Measurements from ENCODE around the gene TRAPPC2. TPM values are rescaled to one million over a fixed set of nuclear protein-coding genes. Genes with fewer than 3 reads are reported as not detected.

TRAPPC2 gene
- total RNA-seq, 2 experiments from 2014 or later, result 22.2 to 27.0 TPM

DNA sequence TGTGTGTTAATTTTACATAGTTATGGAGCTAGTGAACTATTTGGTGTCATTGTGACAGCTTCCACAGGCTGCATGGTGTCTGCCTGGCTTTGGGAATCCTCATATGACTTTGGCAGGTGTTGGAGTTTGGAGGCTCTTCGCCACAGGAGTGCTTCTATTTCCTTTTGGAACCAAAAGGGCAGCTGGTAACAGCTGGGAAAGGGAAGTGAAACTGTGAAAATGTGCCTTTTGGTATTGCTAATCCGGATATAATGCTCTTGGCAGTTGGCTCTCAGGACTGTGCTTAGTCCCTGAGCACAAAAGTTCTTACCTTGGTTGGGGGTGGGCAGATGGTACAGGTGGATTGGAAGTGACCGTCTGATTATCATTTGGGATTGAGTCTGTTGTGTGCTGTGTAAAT lies 18.2 kb upstream of the TRAPPC2 start:
- Histone ChIP-seq H2AFZ (ENCODE audit: low read length) (no peak overlapping the region), H3K4me1 (ENCODE audit: insufficient read depth, low read length, poor library complexity, severe bottlenecking) (peaks cover 75% of the 10 kb centered on the region), H4K20me1 (ENCODE audit: insufficient read depth, low read length) (no peaks in the 10 kb centered on the region), H3K27ac (ENCODE audit: low read depth, low read length, poor library complexity, severe bottlenecking) (peak overlapping the region; percentile 87), H3K36me3 (ENCODE audit: insufficient read depth, low read length) (peaks cover 96% of the 10 kb centered on the region), H3K4me3 (ENCODE audit: low read depth, low read length, poor library complexity, severe bottlenecking) (peak overlapping the region; percentile 34), H3K4me2 (ENCODE audit: low read length) (peak overlapping the region; percentile 65), H3K9me2 (ENCODE audit: insufficient read depth, low read length) (no peaks in the 10 kb centered on the region), H3K9me3 (ENCODE audit: low read length) (no peaks in the 10 kb centered on the region), H3K79me2 (ENCODE audit: insufficient read depth, low read depth, low read length) (peaks cover 43% of the 10 kb centered on the region; the same call in 1 of the 2 replicates)
- TF ChIP-seq, protein P1, sequence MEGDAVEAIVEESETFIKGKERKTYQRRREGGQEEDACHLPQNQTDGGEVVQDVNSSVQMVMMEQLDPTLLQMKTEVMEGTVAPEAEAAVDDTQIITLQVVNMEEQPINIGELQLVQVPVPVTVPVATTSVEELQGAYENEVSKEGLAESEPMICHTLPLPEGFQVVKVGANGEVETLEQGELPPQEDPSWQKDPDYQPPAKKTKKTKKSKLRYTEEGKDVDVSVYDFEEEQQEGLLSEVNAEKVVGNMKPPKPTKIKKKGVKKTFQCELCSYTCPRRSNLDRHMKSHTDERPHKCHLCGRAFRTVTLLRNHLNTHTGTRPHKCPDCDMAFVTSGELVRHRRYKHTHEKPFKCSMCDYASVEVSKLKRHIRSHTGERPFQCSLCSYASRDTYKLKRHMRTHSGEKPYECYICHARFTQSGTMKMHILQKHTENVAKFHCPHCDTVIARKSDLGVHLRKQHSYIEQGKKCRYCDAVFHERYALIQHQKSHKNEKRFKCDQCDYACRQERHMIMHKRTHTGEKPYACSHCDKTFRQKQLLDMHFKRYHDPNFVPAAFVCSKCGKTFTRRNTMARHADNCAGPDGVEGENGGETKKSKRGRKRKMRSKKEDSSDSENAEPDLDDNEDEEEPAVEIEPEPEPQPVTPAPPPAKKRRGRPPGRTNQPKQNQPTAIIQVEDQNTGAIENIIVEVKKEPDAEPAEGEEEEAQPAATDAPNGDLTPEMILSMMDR (conservative IDR thresholded peaks at IDR 0.05; ENCODE audit: low read length), result no peak
- no peak for TF ChIP-seq EZH2phosphoT487 (IDR thresholded peaks at IDR 0.05; ENCODE audit: borderline replicate concordance, low read depth, low read length)
- ChIA-PET POLR2A (interaction anchor here (0.6 to 6.3 kb wide), 5 partner anchors 11 to 81 kb away, joined by 3 to 52 read pairs (median 4); partner anchors contain the start of genes OFD1 and TRAPPC2), CTCF (ENCODE audit: unreplicated experiment) (no interaction called here)
- peak; percentile 78 for DNase-seq (ENCODE audit: low spot score)
- intact Hi-C loops (cut with micrococcal nuclease; ENCODE audit: unreplicated experiment), result loop anchor here (10.0 kb wide), 2 partner anchors 248 to 1122 kb away; partner anchors contain the start of genes FANCB and MOSPD2
- BruUV-seq (replicated peaks), result no TSS peak

DNA sequence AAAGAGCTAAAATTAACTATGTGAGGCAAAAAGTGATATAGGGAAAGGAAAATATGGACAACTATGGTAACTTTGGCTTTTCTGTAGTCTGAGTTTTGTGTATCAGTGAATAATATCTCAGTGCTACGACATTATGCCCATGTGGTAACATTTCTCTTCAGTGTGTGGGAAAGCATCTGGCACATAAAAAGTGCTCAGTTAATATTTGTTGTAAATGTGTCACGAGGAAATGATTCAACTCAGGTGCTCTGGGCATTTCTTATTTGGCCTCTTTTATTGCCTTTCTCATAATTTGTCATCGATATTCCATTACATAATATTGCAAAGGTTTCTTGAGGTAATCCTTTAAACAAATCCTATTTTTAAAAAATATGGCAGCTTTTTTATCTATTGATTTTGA lies 17.7 kb upstream of the TRAPPC2 start:
- Histone ChIP-seq H4K20me1 (ENCODE audit: insufficient read depth, low read length) (no peaks in the 10 kb centered on the region), H3K4me3 (ENCODE audit: low read depth, low read length, poor library complexity, severe bottlenecking) (no peak overlapping the region), H2AFZ (ENCODE audit: low read length) (no peak overlapping the region), H3K27ac (ENCODE audit: low read depth, low read length, poor library complexity, severe bottlenecking) (peak overlapping the region; percentile 87), H3K79me2 (ENCODE audit: insufficient read depth, low read depth, low read length) (peaks cover 38% of the 10 kb centered on the region; the same call in 1 of the 2 replicates), H3K4me1 (ENCODE audit: insufficient read depth, low read length, poor library complexity, severe bottlenecking) (peaks cover 70% of the 10 kb centered on the region), H3K4me2 (ENCODE audit: low read length) (peak overlapping the region; percentile 65), H3K36me3 (ENCODE audit: insufficient read depth, low read length) (peaks cover 95% of the 10 kb centered on the region), H3K9me3 (ENCODE audit: low read length) (no peaks in the 10 kb centered on the region), H3K9me2 (ENCODE audit: insufficient read depth, low read length) (no peaks in the 10 kb centered on the region)
- no TSS peak for BruUV-seq (replicated peaks)
- CTCF ChIA-PET (ENCODE audit: unreplicated experiment), result no interaction called here
- intact Hi-C loops (cut with micrococcal nuclease; ENCODE audit: unreplicated experiment), result loop anchor here (10.0 kb wide), 2 partner anchors 247 to 1123 kb away; partner anchors contain the start of genes FANCB and MOSPD2
- POLR2A ChIA-PET, result interaction anchor here (3.5 to 6.3 kb wide), 2 partner anchors 10 to 17 kb away, joined by 15 to 52 read pairs; partner anchors contain the start of genes OFD1 and TRAPPC2
- DNase-seq (ENCODE audit: low spot score), result no peak
- TF ChIP-seq EZH2phosphoT487 (IDR thresholded peaks at IDR 0.05; ENCODE audit: borderline replicate concordance, low read depth, low read length), result no peak
- TF ChIP-seq, protein P1 (conservative IDR thresholded peaks at IDR 0.05; ENCODE audit: low read length), result no peak

DNA sequence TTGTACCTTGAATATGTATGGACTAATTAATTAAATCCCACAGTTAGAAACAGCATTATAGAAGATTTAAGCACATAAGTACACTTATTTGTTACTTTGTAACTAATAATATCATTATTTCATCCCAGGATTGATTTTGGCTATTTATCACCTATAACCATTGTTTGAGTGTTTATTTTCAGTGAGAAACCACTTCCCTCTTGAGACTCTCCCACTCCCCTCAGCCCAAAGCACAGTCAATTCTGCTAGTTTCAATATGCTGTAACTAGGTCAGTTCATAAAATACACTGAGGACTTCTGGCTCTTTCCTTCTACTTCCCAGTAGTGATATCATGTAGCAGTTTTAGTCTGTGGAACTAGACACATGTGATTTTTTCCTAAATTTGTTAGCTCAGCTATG lies 16.4 kb upstream of the TRAPPC2 start:
- H3K27ac ChIP-seq (ENCODE audit: low read depth, low read length, poor library complexity, severe bottlenecking), result peak overlapping the region; percentile 57
- TF ChIP-seq, protein P1 (conservative IDR thresholded peaks at IDR 0.05; ENCODE audit: low read length), result no peak
- TF ChIP-seq EZH2phosphoT487 (IDR thresholded peaks at IDR 0.05; ENCODE audit: borderline replicate concordance, low read depth, low read length), result no peak

More for the DNA sequence above, 16.4 kb upstream of the TRAPPC2 start:
- intact Hi-C loops (cut with micrococcal nuclease; ENCODE audit: unreplicated experiment), result loop anchor here (1.0 to 10.0 kb wide), 3 partner anchors 93 to 1124 kb away; partner anchors contain the start of genes FANCB and MOSPD2
- DNase-seq (ENCODE audit: low spot score), result no peak
- peak overlapping the region; percentile 31; the same call in 1 of the 2 replicates for H3K4me2 ChIP-seq (ENCODE audit: low read length)
- H3K79me2 ChIP-seq (ENCODE audit: insufficient read depth, low read depth, low read length), result peaks cover 32% of the 10 kb centered on the region; the same call in 1 of the 2 replicates
- POLR2A ChIA-PET, result interaction anchor here (3.5 to 6.3 kb wide), 2 partner anchors 9 to 16 kb away, joined by 15 to 52 read pairs; partner anchors contain the start of genes OFD1 and TRAPPC2
- BruUV-seq (replicated peaks), result no TSS peak
- peaks cover 95% of the 10 kb centered on the region for H3K36me3 ChIP-seq (ENCODE audit: insufficient read depth, low read length)
- H3K9me2 ChIP-seq (ENCODE audit: insufficient read depth, low read length), result no peaks in the 10 kb centered on the region
- peaks cover 57% of the 10 kb centered on the region for H3K4me1 ChIP-seq (ENCODE audit: insufficient read depth, low read length, poor library complexity, severe bottlenecking)
- H3K4me3 ChIP-seq (ENCODE audit: low read depth, low read length, poor library complexity, severe bottlenecking), result no peak overlapping the region
- no peak overlapping the region for H2AFZ ChIP-seq (ENCODE audit: low read length)
- no peaks in the 10 kb centered on the region for H3K9me3 ChIP-seq (ENCODE audit: low read length)
- CTCF ChIA-PET (ENCODE audit: unreplicated experiment), result interaction anchor here (0.6 kb wide), 1 partner anchor 14 kb away, joined by 3 read pairs; no protein-coding TSS in a partner anchor
- H4K20me1 ChIP-seq (ENCODE audit: insufficient read depth, low read length), result no peaks in the 10 kb centered on the region
